HepG2 (cell line): Measurements from ENCODE around the gene TMX2. TPM values are rescaled to one million over a fixed set of nuclear protein-coding genes. Genes with fewer than 3 reads are reported as not detected.

ENCODE experiments used
- ATF3 ChIP-seq: sonication (generic); formaldehyde crosslinking; IDR thresholded peaks from 2 replicates; pipeline ENCODE4 v1.4.0; 2020; ENCODE audit warnings: missing genetic modification reagents
- ATF7-NPFF ChIP-seq: sonication (generic); formaldehyde crosslinking; IDR thresholded peaks from 2 replicates; pipeline ENCODE4 v1.8.1; 2023; ENCODE audit warnings: mild to moderate bottlenecking, low read depth, missing genetic modification reagents, moderate library complexity
- CENPT ChIP-seq: sonication (generic); formaldehyde crosslinking; IDR thresholded peaks from 2 replicates; pipeline ENCODE4 v1.8.0; 2022; ENCODE audit warnings: low read depth, mild to moderate bottlenecking, moderate library complexity, missing genetic modification reagents
- FOXO4 ChIP-seq: sonication (generic); formaldehyde crosslinking; conservative IDR thresholded peaks from 2 replicates; pipeline ENCODE4 v1.8.1; 2023; ENCODE audit warnings: missing genetic modification reagents
- IKZF1 ChIP-seq: fragments of 450-650 bp; IDR thresholded peaks from 2 replicates; pipeline ENCODE4 v1.7.1; 2016
- KDM3A ChIP-seq: IDR thresholded peaks from 2 replicates; pipeline ENCODE4 v1.6.1; 2018; ENCODE audit warnings: low read depth, missing compliant biosample characterization
- MED13 ChIP-seq: sonication (generic); formaldehyde crosslinking; IDR thresholded peaks from 2 replicates; pipeline ENCODE4 v1.5.0; 2020; ENCODE audit warnings: missing genetic modification reagents
- MIXL1 ChIP-seq: IDR thresholded peaks from 2 replicates; pipeline ENCODE4 v1.6.1; 2016
- PBX3 ChIP-seq: sonication (generic); formaldehyde crosslinking; IDR thresholded peaks from 2 replicates; pipeline ENCODE4 v1.8.1; 2023; ENCODE audit warnings: missing genetic modification reagents, inconsistent platforms, borderline replicate concordance
- POLR2A ChIP-seq, 2 experiments: IDR thresholded peaks; 2 replicates each; pipeline ENCODE4 v1.6.1; 2011; ENCODE audit warnings: low read depth in 2 of 2, low read length in 2 of 2, mild to moderate bottlenecking in 1 of 2, moderate library complexity in 1 of 2; ENCODE audit not compliant: insufficient read depth in 1 of 2
- RBAK ChIP-seq: sonication (generic); formaldehyde crosslinking; IDR thresholded peaks from 2 replicates; pipeline ENCODE4 v1.5.1; 2020; ENCODE audit warnings: mild to moderate bottlenecking, missing genetic modification reagents
- REPIN1 ChIP-seq: sonication (generic); formaldehyde crosslinking; IDR thresholded peaks from 2 replicates; pipeline ENCODE4 v1.8.0; 2022; ENCODE audit warnings: missing genetic modification reagents, low read depth, mild to moderate bottlenecking, borderline replicate concordance
- THRA ChIP-seq: sonication (generic); formaldehyde crosslinking; IDR thresholded peaks from 2 replicates; pipeline ENCODE4 v1.4.0; 2020; ENCODE audit warnings: missing genetic modification reagents, borderline replicate concordance
- U2AF2 ChIP-seq: fragments of 200-400 bp; formaldehyde crosslinking; IDR thresholded peaks from 2 replicates; pipeline ENCODE4 v1.6.1; 2017; ENCODE audit warnings: low read depth, mild to moderate bottlenecking, low read length
- USF2 ChIP-seq, 2 experiments: sonication (generic) in 1 of 2; formaldehyde crosslinking in 1 of 2; IDR thresholded peaks; 2 replicates each; pipeline versions ENCODE4 v1.5.1 to v1.6.1; 2011 to 2020; ENCODE audit warnings: borderline replicate concordance in 1 of 2, low read depth in 1 of 2, low read length in 1 of 2, mild to moderate bottlenecking in 1 of 2, missing genetic modification reagents in 1 of 2, moderate library complexity in 1 of 2
- YEATS2 ChIP-seq: sonication (generic); formaldehyde crosslinking; IDR thresholded peaks from 2 replicates; pipeline ENCODE4 v1.4.0; 2020; ENCODE audit warnings: missing genetic modification reagents, borderline replicate concordance
- ZBTB3 ChIP-seq: sonication (generic); formaldehyde crosslinking; IDR thresholded peaks from 2 replicates; pipeline ENCODE4 v1.4.0; 2020; ENCODE audit warnings: low read depth, mild to moderate bottlenecking, moderate library complexity, missing genetic modification reagents, borderline replicate concordance
- ZBTB38 ChIP-seq: sonication (generic); formaldehyde crosslinking; IDR thresholded peaks from 2 replicates; pipeline ENCODE4 v1.5.1; 2020; ENCODE audit warnings: mild to moderate bottlenecking, missing genetic modification reagents
- ZFP82 ChIP-seq: sonication (generic); formaldehyde crosslinking; IDR thresholded peaks from 2 replicates; pipeline ENCODE4 v1.5.1; 2020; ENCODE audit warnings: mild to moderate bottlenecking, missing genetic modification reagents, borderline replicate concordance
- ZIK1 ChIP-seq: sonication (generic); formaldehyde crosslinking; IDR thresholded peaks from 2 replicates; pipeline ENCODE4 v1.5.0; 2020; ENCODE audit warnings: mild to moderate bottlenecking, low read depth, missing genetic modification reagents, borderline replicate concordance
- ZNF274 ChIP-seq: sonication (generic); formaldehyde crosslinking; IDR thresholded peaks from 2 replicates; pipeline ENCODE4 v1.5.1; 2020; ENCODE audit warnings: mild to moderate bottlenecking, missing genetic modification reagents
- ZNF580 ChIP-seq: IDR thresholded peaks from 2 replicates; pipeline ENCODE4 v1.6.1; 2016; ENCODE audit warnings: low read depth, borderline replicate concordance
- ZNF616 ChIP-seq: sonication (generic); formaldehyde crosslinking; IDR thresholded peaks from 2 replicates; pipeline ENCODE4 v1.5.0; 2020; ENCODE audit warnings: low read depth, mild to moderate bottlenecking, missing genetic modification reagents
- ZNF720 ChIP-seq: sonication (generic); formaldehyde crosslinking; IDR thresholded peaks from 2 replicates; pipeline ENCODE4 v1.4.0; 2020; ENCODE audit warnings: missing genetic modification reagents
- ZNF749 ChIP-seq: sonication (generic); formaldehyde crosslinking; IDR thresholded peaks from 2 replicates; pipeline ENCODE4 v1.8.0; 2022; ENCODE audit warnings: mild to moderate bottlenecking, missing genetic modification reagents, moderate library complexity, borderline replicate concordance
- polyA plus RNA-seq, 8 experiments: library from polyadenylated mRNA; depleted of rRNA in 3 of 8; stranded (reverse) in 7 of 8; unstranded in 1 of 8; fragments of >200 nt; fragmentation: Illumina TruSeq in 4 of 8; extraction: Trizol in 4 of 8; gene quantifications; 2 replicates each; pipeline versions ENCODE4 v1.2.1 to v1.2.3, GENCODE V29; 2011 to 2016; ENCODE audit warnings: low read depth in 4 of 8, missing spikeins in 1 of 8, mixed read lengths in 1 of 8; ENCODE audit not compliant: insufficient read depth in 1 of 8
- total RNA-seq, 5 experiments: library from RNA; depleted of rRNA; stranded (reverse); fragments of >200 nt; fragmentation: Illumina TruSeq; extraction: Trizol; gene quantifications; 2 replicates each; pipeline ENCODE4 v1.2.3, GENCODE V29; 2016; ENCODE audit warnings: low read depth in 1 of 5

Gene TMX2
- total and polyA plus RNA-seq, 2 of the 13 experiments (the other 11 are each of a cell fraction or from before 2014, with no cell fraction given), result 84.5 to 129 TPM

- TF ChIP-seq USF2 (IDR thresholded peaks at IDR 0.05; ENCODE audit: low read depth, low read length) (no peak), USF2 (CRISPR knock-in tag; IDR thresholded peaks at IDR 0.05; ENCODE audit: borderline replicate concordance) (no peak), ZBTB3 (CRISPR knock-in tag) (no peak), THRA (0 out of 2 replicates have a peak, but pooled peaks have one; percentile 31), MIXL1 (CRISPR knock-in tag) (no peak), ZNF274 (no peak), ZNF720 (no peak), RBAK (CRISPR knock-in tag) (no peak), U2AF2 (no peak), ZBTB38 (CRISPR knock-in tag) (no peak), ZNF616 (CRISPR knock-in tag) (no peak), ZNF749 (CRISPR knock-in tag) (no peak), IKZF1 (no peak), ATF7-NPFF (CRISPR knock-in tag) (no peak), ZFP82 (CRISPR knock-in tag) (no peak), FOXO4 (CRISPR knock-in tag) (no peak), ZIK1 (CRISPR knock-in tag) (no peak), CENPT (CRISPR knock-in tag) (no peak), ZNF580 (CRISPR knock-in tag) (0 out of 2 replicates have a peak, but pooled peaks have one; percentile 42), MED13 (CRISPR knock-in tag) (no peak), POLR2A (IDR thresholded peaks at IDR 0.05; ENCODE audit: insufficient read depth in 1 of 2, low read depth in 2 of 2, low read length in 2 of 2) (peak in 1 of 2 experiments; percentile 44; a peak in 1 of 4 replicates), KDM3A (CRISPR knock-in tag) (no peak), REPIN1 (CRISPR knock-in tag) (no peak), ATF3 (CRISPR knock-in tag) (no peak), PBX3 (CRISPR knock-in tag) (no peak), YEATS2 (no peak)
Measured at GRCh38 chr11:57779276-57779675, 66.9 kb downstream of the TMX2 start (continued).
